Myocyte (in vitro differentiated cells): ENCODE measurements around the gene INPP4A. TPM values are rescaled to one million over a fixed set of nuclear protein-coding genes. Genes with fewer than 3 reads are reported as not detected.
A peak's percentile ranks its signal among the peaks of the same experiment; 100 is the strongest.

Source experiments
- DNase-seq: peaks from one replicate; pipeline ENCODE4 v3.0.0-alpha.2; 2012; ENCODE audit warnings: low read depth
- total RNA-seq: library from RNA; depleted of rRNA; stranded (reverse); fragments of >200 nt; gene quantifications from 2 replicates; pipeline ENCODE4 v1.2.3, GENCODE V29; 2014

Gene INPP4A
- total RNA-seq, 1 donor from 2014 or later, result 22.0 TPM

GRCh38 chr2:98489971-98490962, 45.6 kb downstream of the INPP4A start:
- no peak for DNase-seq

- no peak for DNase-seq
These were observed 47.8 kb downstream of the INPP4A start for GRCh38 chr2:98492441-98492840.

GRCh38 chr2:98494699-98495098, 50.0 kb downstream of the INPP4A start:
- DNase-seq, result no peak

- no peak for DNase-seq
These were observed 52.3 kb downstream of the INPP4A start for GRCh38 chr2:98496750-98497493.

- no peak for DNase-seq
These were observed 54.2 kb downstream of the INPP4A start for GRCh38 chr2:98498703-98499440.

GRCh38 chr2:98500561-98500960, 55.9 kb downstream of the INPP4A start:
- DNase-seq, result no peak

GRCh38 chr2:98501223-98501622, 56.6 kb downstream of the INPP4A start:
- DNase-seq, result no peak

GRCh38 chr2:98501876-98502275, 57.2 kb downstream of the INPP4A start:
- DNase-seq, result no peak

GRCh38 chr2:98502556-98503335, 58.1 kb downstream of the INPP4A start:
- DNase-seq, result peak; percentile 73

- no peak for DNase-seq
These were observed 58.9 kb downstream of the INPP4A start for GRCh38 chr2:98503481-98504105.

GRCh38 chr2:98504381-98505109, 59.9 kb downstream of the INPP4A start:
- no peak for DNase-seq

GRCh38 chr2:98505311-98505808, 60.7 kb downstream of the INPP4A start:
- DNase-seq, result no peak

GRCh38 chr2:98505971-98506664, 61.5 kb downstream of the INPP4A start:
- no peak for DNase-seq

- no peak for DNase-seq
These were observed 62.2 kb downstream of the INPP4A start for GRCh38 chr2:98506881-98507280.

- no peak for DNase-seq
These were observed 62.8 kb downstream of the INPP4A start for GRCh38 chr2:98507461-98507860.

- peak; percentile 76 for DNase-seq
These were observed 63.4 kb downstream of the INPP4A start for GRCh38 chr2:98507891-98508708.

- no peak for DNase-seq
These were observed 64.0 kb downstream of the INPP4A start for GRCh38 chr2:98508709-98509066.
